Bronchial epithelial cell (primary cell): Measurements from ENCODE around the gene TDRD15. TPM values are rescaled to one million over a fixed set of nuclear protein-coding genes. Genes with fewer than 3 reads are reported as not detected.

Experiments
- DNase-seq: peaks from one replicate; pipeline ENCODE4 v3.0.0-alpha.2; 2010; ENCODE audit warnings: low read depth
- FAIRE-seq: peaks from 2 replicates; lab custom pipeline; 2011; peaks lifted over from hg19 to GRCh38; lab: Jason Lieb, UNC
- H3K27me3 ChIP-seq: 2 replicates; pipeline ENCODE4 v1.5.1; 2011; ENCODE audit warnings: low read length; ENCODE audit not compliant: control insufficient read depth, insufficient read depth
- H3K36me3 ChIP-seq: 2 replicates; pipeline ENCODE4 v1.5.1; 2011; ENCODE audit warnings: low read length; ENCODE audit not compliant: control insufficient read depth, insufficient read depth
- H3K4me3 ChIP-seq: 2 replicates; pipeline ENCODE4 v1.5.1; 2011; ENCODE audit warnings: mild to moderate bottlenecking, low read depth, low read length, control low read depth
- total RNA-seq: library from RNA; depleted of rRNA; stranded (reverse); fragments of >200 nt; gene quantifications from 2 replicates; pipeline ENCODE4 v1.2.1, GENCODE V29; 2014
- TF ChIP-seq, protein P1 (sequence below): IDR thresholded peaks from 2 replicates; pipeline ENCODE4 v1.5.1; 2011; ENCODE audit warnings: mild to moderate bottlenecking, moderate library complexity, low read length, control low read depth, inconsistent platforms; ENCODE audit not compliant: insufficient read depth, severe bottlenecking

The TDRD15 gene
- total RNA-seq: not detected in 2 replicates

DNA sequence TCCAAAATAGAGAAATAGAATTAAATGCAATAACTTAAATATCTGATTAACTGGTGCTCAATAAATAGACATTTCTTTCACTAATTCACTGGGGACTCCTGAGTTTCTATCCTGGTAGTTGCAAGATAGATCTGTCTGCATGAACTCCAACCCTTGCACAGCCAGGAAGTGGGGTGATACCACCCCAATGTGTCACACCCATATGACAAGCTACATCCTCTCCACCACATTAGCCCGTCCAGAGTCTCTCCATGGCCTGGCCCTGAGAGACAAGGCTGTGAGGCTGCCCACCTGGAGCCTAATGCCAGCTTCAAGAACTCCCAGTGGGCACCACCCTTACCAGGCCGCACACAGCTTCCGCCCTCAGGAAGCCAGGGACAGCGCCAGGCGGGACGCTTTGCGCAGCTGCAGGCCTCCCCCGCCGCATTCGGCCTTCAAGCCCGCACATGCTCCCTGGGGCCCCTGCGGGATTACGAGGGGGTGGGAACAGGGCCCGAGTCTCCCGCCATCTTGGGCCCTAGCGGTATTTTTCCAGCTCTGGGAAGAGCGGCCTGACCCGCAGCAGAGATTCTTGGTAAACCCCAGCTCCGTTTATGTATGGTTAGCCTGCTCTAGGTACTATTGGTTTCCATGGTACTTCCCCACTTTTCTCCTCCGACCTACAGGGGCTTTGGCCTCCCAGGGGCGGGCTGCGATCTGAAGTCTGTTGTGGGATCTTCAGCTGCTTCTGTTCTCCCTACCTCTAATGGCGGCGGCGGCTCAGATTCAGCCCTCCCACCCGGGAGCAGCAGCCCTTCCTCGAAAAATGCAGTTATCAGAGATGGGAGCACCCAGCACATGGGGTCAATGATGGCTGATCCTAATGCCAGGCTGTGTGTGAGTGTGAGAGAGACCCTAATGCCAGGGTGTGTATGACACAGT is at the start of gene TDRD15:
Gene TDRD15, plus strand, starts transcription at position 496 of the 921 bp plus-strand sequence. CDS start 13,500 bp downstream, outside the sequence.
- DNase-seq (no peak), FAIRE-seq (no peak)
- Histone ChIP-seq H3K36me3 (no peaks in the 10 kb centered on the region), H3K4me3 (no peak within 1 kb of the TSS), H3K27me3 (no peaks in the 10 kb centered on the region)
- TF ChIP-seq, protein P1, sequence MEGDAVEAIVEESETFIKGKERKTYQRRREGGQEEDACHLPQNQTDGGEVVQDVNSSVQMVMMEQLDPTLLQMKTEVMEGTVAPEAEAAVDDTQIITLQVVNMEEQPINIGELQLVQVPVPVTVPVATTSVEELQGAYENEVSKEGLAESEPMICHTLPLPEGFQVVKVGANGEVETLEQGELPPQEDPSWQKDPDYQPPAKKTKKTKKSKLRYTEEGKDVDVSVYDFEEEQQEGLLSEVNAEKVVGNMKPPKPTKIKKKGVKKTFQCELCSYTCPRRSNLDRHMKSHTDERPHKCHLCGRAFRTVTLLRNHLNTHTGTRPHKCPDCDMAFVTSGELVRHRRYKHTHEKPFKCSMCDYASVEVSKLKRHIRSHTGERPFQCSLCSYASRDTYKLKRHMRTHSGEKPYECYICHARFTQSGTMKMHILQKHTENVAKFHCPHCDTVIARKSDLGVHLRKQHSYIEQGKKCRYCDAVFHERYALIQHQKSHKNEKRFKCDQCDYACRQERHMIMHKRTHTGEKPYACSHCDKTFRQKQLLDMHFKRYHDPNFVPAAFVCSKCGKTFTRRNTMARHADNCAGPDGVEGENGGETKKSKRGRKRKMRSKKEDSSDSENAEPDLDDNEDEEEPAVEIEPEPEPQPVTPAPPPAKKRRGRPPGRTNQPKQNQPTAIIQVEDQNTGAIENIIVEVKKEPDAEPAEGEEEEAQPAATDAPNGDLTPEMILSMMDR: no peak

DNA sequence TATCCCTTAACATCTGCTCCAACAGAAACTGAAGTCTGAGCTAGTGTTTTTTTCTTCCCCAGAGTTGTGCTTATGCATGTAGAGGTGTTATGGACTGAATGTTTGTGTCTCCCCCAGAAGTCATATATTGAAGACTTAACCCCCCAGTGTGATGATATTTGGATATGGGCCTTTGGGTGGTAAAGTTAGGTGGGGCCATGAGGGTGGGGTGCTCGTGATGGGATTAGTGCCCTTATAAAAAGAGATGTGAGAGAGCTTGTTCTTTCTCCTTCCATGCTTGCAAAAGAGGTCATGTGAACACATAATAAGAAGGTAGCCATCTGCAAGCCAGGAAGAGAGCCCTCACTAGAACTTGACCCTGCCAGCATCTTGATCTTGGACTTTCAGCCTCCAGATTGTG is 45.5 kb upstream of the TDRD15 start:
- TF ChIP-seq, protein P1: no peak
- H3K27me3 ChIP-seq: no peaks in the 10 kb centered on the region
- no peak overlapping the region for H3K4me3 ChIP-seq
- FAIRE-seq (no peak), DNase-seq (no peak)
- H3K36me3 ChIP-seq: no peaks in the 10 kb centered on the region

DNA sequence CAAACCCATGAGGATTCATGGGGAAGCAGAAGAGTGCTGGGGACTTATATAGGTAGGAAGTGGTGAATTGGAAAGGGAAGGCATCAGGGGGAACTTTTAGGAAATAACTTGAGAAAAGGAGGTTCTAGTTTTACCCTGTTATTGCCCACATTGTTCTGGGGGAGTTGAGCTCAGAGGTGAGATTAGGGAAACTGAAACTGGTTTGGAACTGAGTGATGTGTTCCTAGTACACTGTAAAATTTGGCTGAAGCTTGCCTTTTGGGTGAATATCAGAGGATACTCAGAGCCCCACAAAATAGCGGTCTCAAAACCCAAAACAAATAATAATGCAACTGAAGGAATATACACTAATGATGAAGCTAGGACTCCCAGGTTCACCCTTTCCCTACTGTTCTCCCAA is 40.3 kb upstream of the TDRD15 start:
- TF ChIP-seq, protein P1: no peak
- no peak for DNase-seq
- no peak overlapping the region for H3K4me3 ChIP-seq
- FAIRE-seq: no peak
- no peaks in the 10 kb centered on the region for H3K27me3 ChIP-seq
- H3K36me3 ChIP-seq: no peaks in the 10 kb centered on the region

- TF ChIP-seq, protein P1: no peak
- Histone ChIP-seq H3K36me3 (no peaks in the 10 kb centered on the region), H3K4me3 (no peak overlapping the region), H3K27me3 (no peaks in the 10 kb centered on the region)
- DNase-seq: no peak
- FAIRE-seq: no peak
Observed at GRCh38 chr2:21084401-21084800, 39.4 kb upstream of the TDRD15 start.

DNA sequence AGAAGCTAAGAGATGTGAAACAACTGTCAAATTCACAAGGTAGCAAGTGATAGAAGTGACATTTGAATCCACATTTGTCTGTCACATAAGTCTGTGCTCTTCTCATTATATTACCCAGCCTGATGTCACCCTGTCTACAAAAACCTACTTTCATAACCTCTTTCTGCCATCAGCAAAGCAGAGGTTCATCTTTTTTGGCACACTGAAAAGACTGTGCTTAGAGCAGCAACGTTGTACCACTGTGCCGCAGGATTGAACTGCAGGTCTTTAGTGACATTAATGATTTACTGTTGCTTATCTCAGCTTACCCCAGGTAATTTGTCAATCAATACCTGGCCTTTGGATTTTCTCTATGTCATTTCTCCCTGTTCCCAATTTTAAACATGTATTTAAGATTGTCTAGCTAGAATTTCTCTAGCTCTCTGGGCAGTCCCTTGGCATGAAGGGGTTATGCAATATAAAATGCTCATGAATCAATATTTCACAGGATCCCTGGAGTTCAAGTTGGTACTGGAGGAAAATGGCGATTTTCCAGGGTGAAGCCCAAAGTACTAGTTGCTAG is 31.4 kb upstream of the TDRD15 start:
- no peaks in the 10 kb centered on the region for H3K27me3 ChIP-seq
- TF ChIP-seq, protein P1: no peak
- no peaks in the 10 kb centered on the region for H3K36me3 ChIP-seq
- no peak overlapping the region for H3K4me3 ChIP-seq
- FAIRE-seq (no peak), DNase-seq (no peak)
